RWPE1 (cell line): ENCODE data around the gene BBIP1.

Source experiments
- CTCF ChIA-PET: fragments of 350-600 bp; sonication (Branson Sonifier 250); formaldehyde crosslinking; extraction: SDS; loops from one replicate; lab custom pipeline; 2021; lab: Yijun Ruan, JAX
- POLR2A ChIA-PET: fragments of 400-600 bp; formaldehyde crosslinking; extraction: SDS; loops from one replicate; lab custom pipeline; 2020; ENCODE audit warnings: antibody characterized with exemption; ENCODE audit not compliant: low non-redundant PET; lab: Yijun Ruan, JAX
- DNase-seq: peaks from one replicate; pipeline ENCODE4 v3.0.0; 2012; ENCODE audit warnings: low spot score
- H3K27ac ChIP-seq: fragments of 450-650 bp; 2 replicates; pipeline ENCODE4 v1.5.1; 2017
- CTCF ChIP-seq: fragments of 450-650 bp; conservative IDR thresholded peaks from 2 replicates; pipeline ENCODE4 v1.5.1; 2017; ENCODE audit warnings: low read depth, mild to moderate bottlenecking

BBIP1 gene

DNA sequence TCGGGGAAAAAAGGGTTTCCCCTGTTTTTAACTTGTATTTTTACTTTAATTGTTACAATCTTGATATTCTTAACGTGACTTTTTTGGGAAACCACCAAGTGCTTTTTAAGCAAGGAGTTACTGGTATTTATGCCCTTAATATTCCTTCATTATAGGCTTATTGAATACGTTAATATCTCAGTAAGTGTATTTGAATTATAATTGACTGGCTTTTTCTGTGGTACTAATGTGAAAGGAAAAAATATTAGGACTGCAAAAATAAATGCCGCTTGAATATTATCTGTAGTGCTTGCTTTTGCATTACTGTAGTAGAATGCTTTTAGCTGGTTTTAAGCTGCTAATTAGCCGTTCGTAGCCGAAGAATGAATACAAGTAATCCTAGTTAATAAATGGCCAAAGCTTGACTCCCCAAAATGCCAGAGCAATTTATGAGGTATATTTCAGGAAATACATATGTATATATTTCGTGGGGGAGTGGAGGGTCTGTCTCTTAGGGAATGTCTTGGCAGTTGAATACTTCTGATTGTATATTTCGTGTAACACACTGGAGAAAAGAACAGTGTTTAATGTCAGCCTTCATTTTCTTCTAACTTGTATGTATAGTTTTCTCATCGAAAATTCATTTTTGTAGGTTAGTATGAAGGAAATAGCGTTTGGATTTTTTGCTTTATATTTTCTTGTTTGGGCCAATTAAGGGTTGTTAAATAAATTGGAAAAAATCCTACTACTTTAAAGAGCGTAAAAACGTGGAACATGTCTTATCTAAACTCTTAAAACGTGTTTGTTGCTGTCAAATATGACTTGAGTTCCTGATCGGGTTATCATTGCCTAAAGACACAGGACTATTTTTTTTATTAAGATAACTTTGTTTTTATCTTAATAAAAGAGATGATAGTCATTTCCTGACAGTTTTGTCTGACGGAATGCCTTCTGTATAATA, 45.7 kb downstream of the BBIP1 start:
- CTCF ChIA-PET = interaction anchor here (0.7 kb wide), 4 partner anchors 69 to 1069 kb away, joined by 3 to 5 read pairs (median 4); no protein-coding TSS in a partner anchor
- peak overlapping the region; percentile 97 for H3K27ac ChIP-seq
- DNase-seq = no peak
- POLR2A ChIA-PET = no interaction called here
- TF ChIP-seq CTCF = no peak

- DNase-seq = peak; percentile 57
- peak overlapping the region; percentile 97 for H3K27ac ChIP-seq
- CTCF ChIA-PET = interaction anchor here (0.7 kb wide), 3 partner anchors 68 to 549 kb away, joined by 3 to 5 read pairs (median 4); no protein-coding TSS in a partner anchor
- no peak for TF ChIP-seq CTCF
- POLR2A ChIA-PET = interaction anchor here (0.6 to 0.9 kb wide), 2 partner anchors 20 to 1044 kb away, joined by 3 to 4 read pairs; no protein-coding TSS in a partner anchor
These were observed 46.6 kb downstream of the BBIP1 start for GRCh38 chr10:110872145-110872983.

DNA sequence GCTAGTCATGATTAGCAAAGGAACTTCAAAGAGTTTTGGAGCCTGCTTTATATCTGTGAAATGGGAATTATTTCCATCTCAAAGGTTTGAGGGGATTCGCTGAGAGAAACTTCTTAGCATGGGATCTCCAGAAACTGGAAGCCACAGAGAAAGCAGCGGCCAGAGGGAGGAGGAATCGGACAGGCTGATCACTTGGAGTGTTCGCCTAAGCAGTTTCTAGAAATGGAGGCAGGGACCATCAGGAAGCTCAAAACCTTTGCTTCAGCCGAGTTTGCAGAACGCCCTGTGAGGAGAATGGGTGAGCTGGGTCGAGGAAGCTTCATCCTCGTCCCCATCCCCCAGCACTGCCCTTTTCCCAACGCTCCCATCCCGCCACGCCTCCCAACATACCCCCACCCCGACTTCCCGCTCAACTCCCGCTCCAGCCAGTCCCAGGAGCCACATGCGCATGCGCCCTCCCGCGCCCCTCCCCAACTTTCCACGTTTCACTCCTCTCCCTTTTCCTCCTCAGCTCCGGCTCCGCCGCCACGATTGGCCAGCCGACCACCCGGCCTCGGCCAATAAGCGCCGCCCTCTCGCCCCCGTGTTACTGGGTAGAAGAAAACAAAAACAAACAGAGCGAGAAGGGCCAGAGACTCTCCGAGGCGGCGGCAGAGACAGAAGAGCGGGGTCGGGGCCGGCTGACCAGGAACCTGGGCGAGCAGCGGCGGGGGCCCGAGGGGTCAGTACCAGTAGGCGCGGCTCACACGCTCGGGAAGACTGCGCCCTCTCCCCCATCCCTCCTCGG, 47.5 kb downstream of the BBIP1 start, which contains the start of gene PDCD4:
Gene PDCD4, plus strand, starts transcription at position 631 of the 787 bp plus-strand sequence. CDS start 4,100 bp downstream, outside the sequence.
- H3K27ac ChIP-seq = peak within 1 kb of the TSS; percentile 97
- no peak for TF ChIP-seq CTCF
- CTCF ChIA-PET = interaction anchor here (0.7 to 0.8 kb wide), 2 partner anchors 191 to 1266 kb away, joined by 3 read pairs; no protein-coding TSS in a partner anchor
- peak; percentile 97 for DNase-seq
- POLR2A ChIA-PET = interaction anchor here (0.6 to 0.9 kb wide), 4 partner anchors 9 to 1044 kb away, joined by 3 to 5 read pairs (median 4); no protein-coding TSS in a partner anchor

DNA sequence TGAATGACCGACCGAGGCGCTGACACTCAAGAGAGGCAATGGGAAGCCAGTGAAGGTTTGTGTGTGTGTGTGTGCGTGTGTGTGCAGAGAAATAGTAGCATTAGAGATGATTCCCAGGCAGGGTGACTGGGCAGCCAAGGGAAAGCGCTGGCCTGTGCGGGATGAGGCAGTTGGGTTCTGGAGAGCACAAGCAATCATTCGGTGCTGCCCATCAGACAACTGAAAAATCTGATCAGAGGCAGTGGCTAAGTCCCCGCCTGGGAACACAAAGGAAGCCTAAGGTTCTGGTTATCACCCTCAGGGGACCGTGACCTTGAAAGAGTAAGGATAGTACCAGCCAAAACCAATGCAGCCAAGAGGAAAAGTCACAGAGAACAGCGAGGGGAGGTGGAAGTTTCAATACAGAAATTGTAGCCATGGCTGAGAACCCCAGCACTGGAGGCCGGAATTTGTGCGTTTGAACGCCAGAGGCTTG, 48.1 kb downstream of the BBIP1 start:
- H3K27ac ChIP-seq = peak overlapping the region; percentile 97
- no peak for DNase-seq
- ChIA-PET POLR2A (no interaction called here), CTCF (interaction anchor here (0.7 to 0.8 kb wide), 2 partner anchors 1267 to 1592 kb away, joined by 3 read pairs; no protein-coding TSS in a partner anchor)
- TF ChIP-seq CTCF = no peak

GRCh38 chr10:110868981-110869380, 50.0 kb downstream of the BBIP1 start:
- no peak for TF ChIP-seq CTCF
- CTCF ChIA-PET = interaction anchor here (0.9 kb wide), 1 partner anchor 28 kb away, joined by 4 read pairs; no protein-coding TSS in a partner anchor
- no peak for DNase-seq
- POLR2A ChIA-PET = no interaction called here
- no peak overlapping the region for H3K27ac ChIP-seq
